Fibroblast of the aortic adventitia (primary cell): ENCODE results near the gene SPANXN4. TPM values are rescaled to one million over a fixed set of nuclear protein-coding genes. Genes with fewer than 3 reads are reported as not detected.

Source experiments
- DNase-seq: peaks from one replicate; pipeline ENCODE4 v3.0.0-alpha.2; 2010; ENCODE audit warnings: low read depth
- H3K4me3 ChIP-seq: 2 replicates; pipeline ENCODE4 v1.5.1; 2011; ENCODE audit warnings: low read depth, mild to moderate bottlenecking, control low read depth, low read length, moderate library complexity
- total RNA-seq: library from RNA; depleted of rRNA; stranded (reverse); fragments of >200 nt; gene quantifications from 2 replicates; pipeline ENCODE4 v1.2.3, GENCODE V29; 2012; ENCODE audit warnings: low replicate concordance
- TF ChIP-seq, protein P1 (sequence below): IDR thresholded peaks from 2 replicates; pipeline ENCODE4 v1.5.1; 2011; ENCODE audit warnings: mild to moderate bottlenecking, low read length, control low read depth, inconsistent platforms; ENCODE audit not compliant: insufficient read depth

The SPANXN4 gene
- total RNA-seq, 1 donor: not detected

DNA sequence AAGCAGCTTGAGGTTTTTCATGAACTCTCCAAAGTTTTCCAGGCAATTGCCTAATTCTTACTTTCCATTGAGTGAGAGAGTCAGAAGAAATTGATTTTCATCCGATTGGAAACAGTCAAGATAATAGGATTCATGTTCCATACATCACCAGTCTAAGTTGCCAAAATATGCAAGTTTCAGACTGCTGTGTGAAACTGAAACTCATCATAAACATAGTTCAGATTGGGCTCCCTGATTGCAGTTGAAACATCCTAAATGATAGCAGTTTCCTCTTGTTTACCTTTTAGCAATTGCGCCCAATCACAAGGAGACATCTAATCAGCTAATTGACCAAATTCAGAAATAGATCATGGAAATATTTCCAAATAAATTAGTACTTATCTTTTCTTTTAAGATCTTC lies 56.8 kb downstream of the SPANXN4 start:
- DNase-seq: no peak
- TF ChIP-seq, protein P1, sequence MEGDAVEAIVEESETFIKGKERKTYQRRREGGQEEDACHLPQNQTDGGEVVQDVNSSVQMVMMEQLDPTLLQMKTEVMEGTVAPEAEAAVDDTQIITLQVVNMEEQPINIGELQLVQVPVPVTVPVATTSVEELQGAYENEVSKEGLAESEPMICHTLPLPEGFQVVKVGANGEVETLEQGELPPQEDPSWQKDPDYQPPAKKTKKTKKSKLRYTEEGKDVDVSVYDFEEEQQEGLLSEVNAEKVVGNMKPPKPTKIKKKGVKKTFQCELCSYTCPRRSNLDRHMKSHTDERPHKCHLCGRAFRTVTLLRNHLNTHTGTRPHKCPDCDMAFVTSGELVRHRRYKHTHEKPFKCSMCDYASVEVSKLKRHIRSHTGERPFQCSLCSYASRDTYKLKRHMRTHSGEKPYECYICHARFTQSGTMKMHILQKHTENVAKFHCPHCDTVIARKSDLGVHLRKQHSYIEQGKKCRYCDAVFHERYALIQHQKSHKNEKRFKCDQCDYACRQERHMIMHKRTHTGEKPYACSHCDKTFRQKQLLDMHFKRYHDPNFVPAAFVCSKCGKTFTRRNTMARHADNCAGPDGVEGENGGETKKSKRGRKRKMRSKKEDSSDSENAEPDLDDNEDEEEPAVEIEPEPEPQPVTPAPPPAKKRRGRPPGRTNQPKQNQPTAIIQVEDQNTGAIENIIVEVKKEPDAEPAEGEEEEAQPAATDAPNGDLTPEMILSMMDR: no peak
- no peak overlapping the region for H3K4me3 ChIP-seq
